ENCODE results near the gene STIP1.

Gene STIP1

GRCh38 chr11:64196626-64197025 is 10.7 kb downstream of the STIP1 start:
- FAIRE-seq, result no peak

DNA sequence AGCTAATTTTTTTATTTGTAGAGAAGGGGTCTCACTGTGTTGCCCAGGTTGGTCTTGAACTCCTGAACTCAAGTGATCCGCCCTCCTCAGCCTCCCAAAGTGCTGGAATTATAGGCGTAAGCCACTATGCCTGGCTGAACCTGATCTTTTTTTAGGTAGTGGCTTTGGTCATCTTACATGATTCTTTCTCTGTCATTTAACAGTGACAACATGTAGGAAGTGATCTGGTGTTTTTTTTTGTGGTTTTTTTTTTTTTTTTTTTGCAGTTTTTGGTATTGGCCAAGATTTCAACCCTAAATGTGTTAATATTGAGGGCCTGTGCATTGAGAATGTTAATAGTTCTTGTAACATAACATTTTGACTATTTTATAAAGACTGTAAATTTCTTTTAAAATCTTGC is 12.5 kb downstream of the STIP1 start:
- DNase-seq (ENCODE audit: insufficient read length, low spot score) (no peak), FAIRE-seq (no peak)

More at GRCh38 chr11:64196626-64197025, 10.7 kb downstream of the STIP1 start:
- no peak for DNase-seq (ENCODE audit: insufficient read length, low spot score)

DNA sequence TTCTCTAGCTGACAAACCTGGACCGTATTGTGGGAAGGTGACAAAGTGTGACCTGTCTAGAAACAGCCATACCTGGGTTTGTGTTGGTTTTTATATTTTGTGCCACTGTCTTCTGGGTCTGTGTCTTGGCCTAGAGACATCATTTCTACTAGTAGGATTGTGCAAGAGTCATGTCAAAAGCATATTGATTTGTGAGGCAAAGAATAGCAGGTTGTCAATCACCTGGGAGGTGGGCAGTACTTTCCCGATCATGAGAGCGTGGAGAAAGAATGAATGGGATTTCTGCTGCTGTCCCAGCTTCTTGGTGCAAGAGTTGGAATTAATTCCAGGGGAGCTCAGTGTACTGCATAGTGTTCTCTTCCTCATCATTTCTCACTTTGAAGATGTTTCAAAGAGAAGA is 15.6 kb downstream of the STIP1 start:
- no peak for DNase-seq (ENCODE audit: insufficient read length, low spot score)
- no peak for FAIRE-seq

- FAIRE-seq (no peak), DNase-seq (ENCODE audit: insufficient read length, low spot score) (no peak)
These were observed 17.0 kb downstream of the STIP1 start for GRCh38 chr11:64202992-64203391.

DNA sequence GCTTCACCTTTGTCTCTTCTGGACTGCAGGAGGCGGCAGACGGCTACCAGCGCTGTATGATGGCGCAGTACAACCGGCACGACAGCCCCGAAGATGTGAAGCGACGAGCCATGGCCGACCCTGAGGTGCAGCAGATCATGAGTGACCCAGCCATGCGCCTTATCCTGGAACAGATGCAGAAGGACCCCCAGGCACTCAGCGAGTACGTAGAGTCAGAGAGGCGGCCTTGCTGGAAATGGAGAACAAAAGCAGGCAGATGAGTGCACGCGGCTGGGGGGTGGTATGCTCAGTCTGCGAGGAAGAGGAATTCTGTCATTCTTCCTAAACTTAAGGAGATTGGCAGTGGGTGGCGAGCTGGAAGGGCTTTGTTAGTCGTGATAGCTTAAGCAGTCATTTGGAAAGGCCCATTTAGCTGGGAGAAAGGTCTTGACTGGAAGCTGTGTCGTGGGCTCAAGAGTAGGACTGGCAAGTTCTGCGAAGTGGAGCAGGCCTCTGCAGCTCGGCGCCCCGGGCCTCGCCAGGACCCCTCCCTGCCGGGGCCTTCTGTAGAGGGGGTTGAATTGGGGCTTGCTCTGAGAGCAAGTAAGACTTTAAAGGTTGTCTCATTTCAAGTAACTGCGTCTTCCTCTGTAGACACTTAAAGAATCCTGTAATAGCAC is 17.6 kb downstream of the STIP1 start:
- FAIRE-seq (no peak), DNase-seq (ENCODE audit: insufficient read length, low spot score) (no peak)

DNA sequence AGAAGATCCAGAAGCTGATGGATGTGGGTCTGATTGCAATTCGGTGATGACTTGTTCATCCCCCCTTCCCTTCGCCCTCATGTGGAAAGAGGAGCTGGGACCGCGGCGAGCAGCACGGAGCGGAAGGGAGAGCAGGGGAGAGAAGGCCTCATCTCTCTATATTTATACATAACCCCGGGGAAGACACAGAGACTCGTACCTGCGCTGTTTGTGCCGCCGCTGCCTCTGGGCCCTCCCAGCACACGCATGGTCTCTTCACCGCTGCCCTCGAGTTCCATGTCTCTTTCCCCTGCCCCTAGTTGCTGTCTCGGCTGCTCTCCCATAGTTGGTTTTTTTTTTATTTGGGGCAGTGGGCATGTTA is 18.1 kb downstream of the STIP1 start:
- DNase-seq (ENCODE audit: insufficient read length, low spot score), result no peak
- no peak for FAIRE-seq

DNA sequence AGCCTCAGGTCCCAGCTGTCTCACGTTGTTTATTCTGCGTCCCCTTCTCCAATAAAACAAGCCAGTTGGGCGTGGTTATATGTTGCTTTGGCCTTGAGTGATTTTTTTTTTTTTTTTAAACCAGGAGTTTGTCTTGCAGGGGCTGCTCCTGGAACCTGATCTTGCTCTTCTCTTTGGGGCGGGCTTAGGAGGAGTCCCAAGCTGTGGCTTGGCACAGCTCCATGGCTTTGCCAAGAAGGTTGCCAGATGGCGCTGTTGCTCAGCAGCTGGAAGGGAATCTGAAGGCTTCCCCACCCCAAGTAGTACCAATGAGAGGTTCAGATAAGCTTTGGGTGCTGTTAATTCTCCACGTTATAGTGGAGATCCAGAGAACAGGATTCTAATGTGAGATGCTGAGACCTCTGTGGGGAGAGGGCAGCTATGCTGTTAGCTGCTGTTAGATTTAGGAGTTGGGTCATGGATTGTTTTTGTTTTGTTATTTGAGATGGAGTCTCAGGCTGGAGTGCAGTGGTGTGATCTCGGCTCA is 18.6 kb downstream of the STIP1 start:
- DNase-seq (ENCODE audit: insufficient read length, low spot score) (peak; percentile 91), FAIRE-seq (no peak)

DNA sequence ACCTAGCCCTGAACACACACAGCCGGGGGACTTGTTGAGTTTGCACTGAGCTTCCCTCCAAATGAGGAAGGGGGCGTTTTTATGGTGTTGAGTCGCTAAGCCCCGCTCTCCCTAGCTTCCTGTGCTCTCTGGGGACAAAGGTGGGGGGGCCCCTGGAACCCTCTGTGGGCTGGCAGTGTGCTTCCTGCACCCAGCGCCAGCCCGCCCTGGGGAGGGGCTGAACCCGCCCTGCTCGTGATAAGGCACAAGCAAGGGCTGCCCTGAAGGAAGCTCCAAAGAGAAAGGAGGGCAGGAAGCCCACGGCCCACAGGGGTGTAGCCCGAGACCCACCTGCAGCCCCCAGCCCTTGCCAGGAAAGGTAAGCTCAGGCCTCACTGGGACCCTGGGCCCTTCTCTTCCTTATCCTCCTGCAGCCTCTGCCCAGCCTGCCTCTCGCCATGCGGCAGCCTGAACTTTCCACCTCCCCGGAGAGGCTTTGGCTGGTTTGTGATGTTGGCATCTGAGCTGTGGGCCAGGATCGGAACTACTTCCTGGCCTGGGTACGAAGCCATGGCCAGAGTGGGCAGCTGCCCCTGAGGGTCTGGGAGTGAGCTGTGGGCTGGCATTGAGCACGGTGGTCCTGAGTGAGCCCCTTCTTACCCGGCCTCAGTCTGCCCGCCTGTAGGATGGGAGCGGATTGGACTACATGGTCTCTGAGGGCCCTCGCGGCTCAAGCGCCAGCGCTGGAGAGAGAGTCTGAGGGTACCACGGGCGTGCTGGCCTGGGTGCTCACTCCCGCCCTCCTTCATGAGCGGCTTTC is 20.7 kb downstream of the STIP1 start, which contains the start of gene FERMT3:
TSS of gene FERMT3 (plus strand) at position 265 of the 799 bp plus-strand sequence. CDS start 644 bp downstream, outside the sequence.
- FAIRE-seq, result no peak
- no peak for DNase-seq (ENCODE audit: insufficient read length, low spot score)

- DNase-seq (ENCODE audit: insufficient read length, low spot score), result no peak
- no peak for FAIRE-seq
These were observed 21.5 kb downstream of the STIP1 start for GRCh38 chr11:64207256-64208085.

GRCh38 chr11:64208086-64208795 is 22.3 kb downstream of the STIP1 start:
- DNase-seq (ENCODE audit: insufficient read length, low spot score), result no peak
- FAIRE-seq, result no peak

DNA sequence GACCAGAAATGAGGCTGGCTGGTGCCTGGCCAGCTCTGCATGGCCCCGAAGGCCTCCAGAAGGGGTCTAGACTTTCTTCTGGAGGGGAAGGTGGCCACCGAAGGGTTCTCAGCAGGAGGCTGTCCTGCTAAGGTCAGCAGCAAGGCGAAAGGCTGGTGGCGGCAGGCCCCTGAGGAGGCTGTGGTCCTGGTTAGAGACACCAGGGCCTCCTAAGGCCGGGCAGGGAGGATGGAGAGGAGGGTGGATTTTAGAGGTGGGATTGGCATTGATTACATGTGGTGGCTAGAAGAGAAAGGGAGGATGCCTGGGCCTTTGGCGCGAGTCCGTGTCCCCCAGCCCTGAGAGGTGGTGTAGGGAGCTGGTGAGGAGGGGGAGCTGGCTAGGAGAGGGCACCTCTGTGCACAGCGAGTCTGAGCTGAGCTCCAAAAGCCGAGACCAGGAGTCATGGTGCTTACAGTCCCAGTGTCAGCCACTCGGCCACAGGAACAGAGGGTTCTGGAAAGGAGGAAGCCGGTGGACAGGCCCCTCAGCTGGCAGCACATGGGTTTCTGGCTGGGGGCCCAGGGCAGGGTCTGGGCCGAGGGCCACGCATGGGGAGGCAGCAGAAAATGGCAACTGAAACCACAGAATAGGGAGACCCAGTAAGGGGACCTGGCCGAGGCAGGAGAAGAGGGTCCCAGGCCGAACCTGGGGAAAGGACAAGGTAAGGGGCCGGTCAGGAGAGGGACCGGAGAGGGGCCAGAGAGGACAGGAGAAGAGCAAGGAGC is 23.0 kb downstream of the STIP1 start:
- FAIRE-seq (no peak), DNase-seq (ENCODE audit: insufficient read length, low spot score) (no peak)

DNA sequence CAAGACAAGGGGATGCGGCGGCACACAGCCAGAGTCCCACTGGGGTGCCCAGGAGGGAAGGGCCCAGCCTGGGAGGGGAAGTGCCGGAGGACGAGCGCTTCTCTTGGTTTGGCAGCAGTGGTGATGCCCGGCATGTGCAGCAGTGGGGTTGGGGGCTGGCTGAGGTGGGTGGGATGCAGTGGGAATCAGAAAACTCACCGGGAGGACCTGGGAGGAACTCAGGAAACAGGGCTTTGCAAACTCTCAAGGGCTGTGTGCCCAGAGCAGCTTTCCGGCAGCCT is 23.5 kb downstream of the STIP1 start:
- FAIRE-seq, result no peak
- DNase-seq (ENCODE audit: insufficient read length, low spot score), result no peak

- FAIRE-seq, result no peak
These were observed 24.5 kb downstream of the STIP1 start for GRCh38 chr11:64210301-64211020.

GRCh38 chr11:64211181-64211872 is 25.4 kb downstream of the STIP1 start:
- FAIRE-seq, result no peak
- DNase-seq (ENCODE audit: insufficient read length, low spot score), result no peak

More at GRCh38 chr11:64210301-64211020, 24.5 kb downstream of the STIP1 start:
- DNase-seq (ENCODE audit: insufficient read length, low spot score), result no peak

DNA sequence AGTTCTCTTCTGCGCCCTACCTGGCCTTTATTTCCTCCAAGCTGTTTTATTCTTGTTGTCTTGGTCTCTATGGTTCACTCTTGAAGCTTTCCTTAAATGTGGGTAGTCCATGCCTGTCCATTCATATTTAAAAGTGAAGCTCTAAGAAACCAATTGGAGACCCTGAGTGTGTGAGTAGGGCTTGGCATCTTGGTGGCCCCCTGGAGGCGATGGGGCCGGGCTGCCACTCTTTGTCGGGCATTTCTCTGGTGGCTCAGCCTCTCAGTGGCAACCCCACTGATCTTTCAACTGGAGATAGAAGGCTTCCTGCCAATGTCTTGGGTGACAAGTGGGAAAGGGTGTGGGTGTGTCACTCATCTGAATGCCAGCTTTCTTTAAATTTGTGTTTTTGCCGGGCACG is 30.9 kb downstream of the STIP1 start:
- no peak for DNase-seq (ENCODE audit: insufficient read length, low spot score)
- FAIRE-seq, result no peak

DNA sequence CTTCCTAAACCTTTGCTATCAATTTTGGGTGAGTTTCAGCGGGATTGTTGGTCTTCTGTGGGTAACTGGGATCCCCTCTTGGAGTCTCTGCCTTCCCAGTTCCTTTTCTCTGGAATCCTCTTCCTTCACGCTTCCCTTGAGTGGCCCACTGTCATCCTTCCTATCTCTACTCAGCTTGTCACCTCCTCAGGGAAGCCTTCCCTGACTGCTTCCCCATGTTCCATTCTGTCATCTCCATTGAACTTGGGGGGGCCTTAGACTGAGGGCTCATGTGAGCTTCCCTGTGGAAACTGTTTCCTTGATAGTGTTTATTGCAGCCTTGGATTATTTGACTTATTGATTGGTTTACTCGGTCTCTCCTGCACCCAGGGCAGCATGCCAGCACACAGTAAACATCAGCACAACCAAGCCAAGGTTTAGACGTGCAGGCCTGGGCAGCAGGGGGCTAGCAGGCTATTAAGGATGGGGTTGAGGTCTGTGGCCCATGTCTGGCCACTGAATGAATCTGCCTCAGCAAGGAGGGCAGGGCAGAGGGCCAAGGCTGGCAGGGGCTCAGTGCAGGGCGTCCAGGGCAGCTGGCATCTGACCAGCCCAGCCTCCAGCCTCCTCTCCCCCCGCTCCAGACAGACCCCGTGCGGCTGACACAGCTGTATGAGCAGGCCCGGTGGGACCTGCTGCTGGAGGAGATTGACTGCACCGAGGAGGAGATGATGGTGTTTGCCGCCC is 32.8 kb downstream of the STIP1 start:
- DNase-seq (ENCODE audit: insufficient read length, low spot score) (no peak), FAIRE-seq (no peak)

GRCh38 chr11:64219354-64219684 is 33.3 kb downstream of the STIP1 start:
- FAIRE-seq (no peak), DNase-seq (ENCODE audit: insufficient read length, low spot score) (no peak)

GRCh38 chr11:64219755-64220154 is 33.8 kb downstream of the STIP1 start:
- DNase-seq (ENCODE audit: insufficient read length, low spot score), result no peak
- FAIRE-seq, result no peak
